ENCODE measurements around the gene C2CD3.

The C2CD3 gene

DNA sequence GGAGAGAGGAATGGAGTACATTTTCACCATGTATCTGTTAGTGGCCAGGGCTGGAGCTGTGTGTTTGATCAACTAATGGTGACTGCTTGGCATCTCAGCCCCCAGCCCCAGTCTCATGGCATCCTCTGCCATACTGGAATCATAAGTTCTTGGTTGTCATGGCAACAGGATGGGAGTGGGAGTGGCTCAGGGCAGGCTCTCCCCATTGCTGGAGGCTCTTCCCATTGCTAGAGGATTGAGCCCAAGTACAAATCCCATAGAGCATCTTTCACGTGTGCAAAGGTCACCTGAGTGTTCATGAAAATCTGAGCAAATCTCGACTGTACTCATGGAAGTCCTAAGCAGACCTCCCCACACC, 205.1 kb downstream of the C2CD3 start:
- Histone ChIP-seq H3K9me3 (ENCODE audit: control insufficient read depth, insufficient read depth, low read length) (no peaks in the 10 kb centered on the region), H3K9ac (ENCODE audit: low read depth, low read length) (no peak overlapping the region), H3K4me1 (ENCODE audit: insufficient read depth, low read length) (no peaks in the 10 kb centered on the region; the same call in 1 of the 2 replicates), H3K36me3 (ENCODE audit: insufficient read depth, low read length) (no peaks in the 10 kb centered on the region)

DNA sequence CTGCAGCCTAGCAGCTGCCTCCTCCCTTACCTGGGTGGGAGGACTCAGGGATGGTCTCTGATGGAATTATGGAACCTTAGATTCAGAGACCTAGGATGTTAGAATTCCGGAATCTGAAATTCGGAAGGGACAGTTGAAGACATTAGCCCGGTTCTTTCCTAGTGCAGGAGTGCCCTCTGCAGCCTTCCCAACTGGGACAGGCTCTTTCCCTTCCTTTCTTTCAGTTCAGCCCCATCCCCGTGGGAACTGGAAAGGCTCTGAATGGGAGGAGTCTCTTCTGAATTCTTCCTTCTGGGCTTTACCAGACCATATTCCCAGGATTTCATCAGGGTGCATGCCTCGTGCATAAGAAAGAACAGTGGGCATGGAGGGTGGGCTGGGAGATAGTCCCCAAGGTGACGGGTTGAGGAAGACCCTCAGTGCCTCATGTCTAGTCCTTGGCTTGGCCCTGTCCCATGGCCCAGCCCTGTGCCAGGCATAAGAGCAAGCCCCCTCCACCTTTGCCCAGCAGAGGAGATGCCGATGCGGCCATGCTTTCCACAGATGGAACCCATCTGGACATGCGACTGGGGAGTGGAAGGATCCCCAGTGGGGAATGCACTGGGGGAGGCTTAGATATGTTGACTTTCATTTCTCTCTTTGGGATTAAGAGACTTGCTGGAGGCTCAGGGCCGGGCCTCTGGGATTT, 205.6 kb downstream of the C2CD3 start:
- H3K36me3 ChIP-seq (ENCODE audit: insufficient read depth, low read length) = no peaks in the 10 kb centered on the region
- no peaks in the 10 kb centered on the region for H3K9me3 ChIP-seq (ENCODE audit: control insufficient read depth, insufficient read depth, low read length)
- H3K9ac ChIP-seq (ENCODE audit: low read depth, low read length) = peak overlapping the region; percentile 11; the same call in 1 of the 2 replicates
- no peaks in the 10 kb centered on the region; the same call in 1 of the 2 replicates for H3K4me1 ChIP-seq (ENCODE audit: insufficient read depth, low read length)

DNA sequence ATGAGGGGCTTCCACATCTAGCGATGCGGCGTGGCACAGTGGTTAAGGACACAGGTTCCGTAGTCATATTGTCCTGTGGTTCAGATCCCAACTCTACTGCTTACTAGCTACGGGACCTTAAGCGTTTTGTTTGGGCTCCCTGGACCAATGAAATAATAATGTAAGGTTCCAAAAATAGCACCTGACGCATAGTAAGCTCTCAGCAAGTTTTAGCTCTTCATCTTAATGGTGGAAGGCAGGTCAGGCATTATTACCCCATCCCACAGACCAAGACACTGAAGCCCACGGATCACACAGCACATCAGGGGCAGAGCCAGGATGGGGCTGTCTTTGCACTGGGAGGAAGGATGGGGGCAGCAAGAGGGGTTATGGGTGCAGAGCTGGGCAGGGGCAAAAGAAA, 206.9 kb downstream of the C2CD3 start:
- no peak overlapping the region for H3K9ac ChIP-seq (ENCODE audit: low read depth, low read length)

More for the DNA sequence above, 206.9 kb downstream of the C2CD3 start:
- Histone ChIP-seq H3K9me3 (ENCODE audit: control insufficient read depth, insufficient read depth, low read length) (no peaks in the 10 kb centered on the region), H3K4me1 (ENCODE audit: insufficient read depth, low read length) (no peaks in the 10 kb centered on the region; the same call in 1 of the 2 replicates), H3K36me3 (ENCODE audit: insufficient read depth, low read length) (no peaks in the 10 kb centered on the region)

Measured in ES-I3 (cell line).